Uterus (tissue), 2 donors: ENCODE data around the gene NMNAT3.

ENCODE experiments used
- CTCF ChIP-seq, 4 experiments: fragments of 200-600 bp in 2 of 4; fragments of 450-650 bp in 2 of 4; sonication (generic) in 2 of 4; IDR thresholded peaks; one replicate each; pipeline ENCODE4 v1.5.1; 2016 to 2019; ENCODE audit warnings: antibody characterized with exemption in 4 of 4, mild to moderate bottlenecking in 2 of 4, moderate library complexity in 1 of 4
- POLR2A ChIP-seq, 2 donors: fragments of 450-650 bp; IDR thresholded peaks; one replicate each; pipeline ENCODE4 v1.6.1; 2016; ENCODE audit warnings: antibody characterized with exemption in 2 of 2, mild to moderate bottlenecking in 1 of 2, moderate library complexity in 1 of 2

GRCh38 chr3:139586420-139587017 lies 91.3 kb downstream of the NMNAT3 start:
- TF ChIP-seq POLR2A (IDR thresholded peaks at IDR 0.05) (no peak), CTCF (IDR thresholded peaks at IDR 0.05) (no peak)
